Measurements from ENCODE around the gene NLN.

DNA sequence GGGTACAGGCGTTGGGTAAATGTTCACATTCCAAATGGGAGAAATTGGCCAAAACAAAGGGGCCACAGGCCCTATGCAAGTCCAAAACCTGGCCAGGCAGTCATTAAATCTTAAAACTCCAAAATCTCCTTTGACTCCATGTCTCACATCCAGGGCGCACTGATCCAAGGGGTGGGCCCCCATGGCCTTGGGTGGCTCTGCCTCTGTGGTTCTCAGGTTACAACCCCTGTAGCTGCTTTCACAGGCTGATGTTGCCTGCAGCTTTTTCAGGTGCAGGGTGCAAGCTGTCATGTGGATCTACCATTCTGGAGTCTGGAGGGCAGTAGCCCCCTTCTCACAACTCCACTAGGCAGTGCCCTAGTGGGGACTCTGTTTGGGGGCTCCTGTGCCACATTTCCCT is 44.8 kb downstream of the NLN start:
- TF ChIP-seq, protein P1, sequence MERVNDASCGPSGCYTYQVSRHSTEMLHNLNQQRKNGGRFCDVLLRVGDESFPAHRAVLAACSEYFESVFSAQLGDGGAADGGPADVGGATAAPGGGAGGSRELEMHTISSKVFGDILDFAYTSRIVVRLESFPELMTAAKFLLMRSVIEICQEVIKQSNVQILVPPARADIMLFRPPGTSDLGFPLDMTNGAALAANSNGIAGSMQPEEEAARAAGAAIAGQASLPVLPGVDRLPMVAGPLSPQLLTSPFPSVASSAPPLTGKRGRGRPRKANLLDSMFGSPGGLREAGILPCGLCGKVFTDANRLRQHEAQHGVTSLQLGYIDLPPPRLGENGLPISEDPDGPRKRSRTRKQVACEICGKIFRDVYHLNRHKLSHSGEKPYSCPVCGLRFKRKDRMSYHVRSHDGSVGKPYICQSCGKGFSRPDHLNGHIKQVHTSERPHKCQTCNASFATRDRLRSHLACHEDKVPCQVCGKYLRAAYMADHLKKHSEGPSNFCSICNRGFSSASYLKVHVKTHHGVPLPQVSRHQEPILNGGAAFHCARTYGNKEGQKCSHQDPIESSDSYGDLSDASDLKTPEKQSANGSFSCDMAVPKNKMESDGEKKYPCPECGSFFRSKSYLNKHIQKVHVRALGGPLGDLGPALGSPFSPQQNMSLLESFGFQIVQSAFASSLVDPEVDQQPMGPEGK (CRISPR knock-in tag; IDR thresholded peaks at IDR 0.05; ENCODE audit: borderline replicate concordance): no peak
- TF ChIP-seq, protein P2, sequence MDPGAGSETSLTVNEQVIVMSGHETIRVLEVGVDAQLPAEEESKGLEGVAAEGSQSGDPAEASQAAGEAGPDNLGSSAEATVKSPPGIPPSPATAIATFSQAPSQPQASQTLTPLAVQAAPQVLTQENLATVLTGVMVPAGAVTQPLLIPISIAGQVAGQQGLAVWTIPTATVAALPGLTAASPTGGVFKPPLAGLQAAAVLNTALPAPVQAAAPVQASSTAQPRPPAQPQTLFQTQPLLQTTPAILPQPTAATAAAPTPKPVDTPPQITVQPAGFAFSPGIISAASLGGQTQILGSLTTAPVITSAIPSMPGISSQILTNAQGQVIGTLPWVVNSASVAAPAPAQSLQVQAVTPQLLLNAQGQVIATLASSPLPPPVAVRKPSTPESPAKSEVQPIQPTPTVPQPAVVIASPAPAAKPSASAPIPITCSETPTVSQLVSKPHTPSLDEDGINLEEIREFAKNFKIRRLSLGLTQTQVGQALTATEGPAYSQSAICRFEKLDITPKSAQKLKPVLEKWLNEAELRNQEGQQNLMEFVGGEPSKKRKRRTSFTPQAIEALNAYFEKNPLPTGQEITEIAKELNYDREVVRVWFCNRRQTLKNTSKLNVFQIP (CRISPR knock-in tag; IDR thresholded peaks at IDR 0.05; ENCODE audit: borderline replicate concordance, low read depth): no peak
- TF ChIP-seq ZFP3 (CRISPR knock-in tag; IDR thresholded peaks at IDR 0.05): no peak
- TF ChIP-seq TOX (CRISPR knock-in tag; IDR thresholded peaks at IDR 0.05; ENCODE audit: borderline replicate concordance): no peak
- TF ChIP-seq ZNF565 (CRISPR knock-in tag; conservative IDR thresholded peaks at IDR 0.05; ENCODE audit: low read depth): no peak
- no peak for TF ChIP-seq ZNF70 (CRISPR knock-in tag; IDR thresholded peaks at IDR 0.05)
- TF ChIP-seq CREB5 (CRISPR knock-in tag; IDR thresholded peaks at IDR 0.05; ENCODE audit: low read depth): no peak
